Activated gamma-delta T cell treated with Interleukin-2 at 50 U/mL for 16 hours (primary cell): ENCODE measurements around the gene TSHZ2.

Source experiments
- DNase-seq: peaks from one replicate; pipeline ENCODE4 v3.0.0-alpha.2; 2020

Gene TSHZ2

GRCh38 chr20:53091789-53092188 lies 119.6 kb downstream of the TSHZ2 start:
- no peak for DNase-seq

GRCh38 chr20:53092772-53093300 lies 120.7 kb downstream of the TSHZ2 start:
- no peak for DNase-seq

GRCh38 chr20:53097371-53097770 lies 125.2 kb downstream of the TSHZ2 start:
- no peak for DNase-seq

- no peak for DNase-seq
Observed at GRCh38 chr20:53097791-53098190, 125.6 kb downstream of the TSHZ2 start.

GRCh38 chr20:53098621-53099020 lies 126.5 kb downstream of the TSHZ2 start:
- no peak for DNase-seq

GRCh38 chr20:53099856-53100255 lies 127.7 kb downstream of the TSHZ2 start:
- no peak for DNase-seq

- no peak for DNase-seq
Observed at GRCh38 chr20:53100476-53100911, 128.3 kb downstream of the TSHZ2 start.

- DNase-seq = no peak
Observed at GRCh38 chr20:53101992-53102760, 130.0 kb downstream of the TSHZ2 start.

GRCh38 chr20:53103124-53103523 lies 131.0 kb downstream of the TSHZ2 start:
- no peak for DNase-seq

GRCh38 chr20:53104884-53105283 lies 132.7 kb downstream of the TSHZ2 start:
- DNase-seq = no peak

- no peak for DNase-seq
Observed at GRCh38 chr20:53116733-53117132, 144.6 kb downstream of the TSHZ2 start.

GRCh38 chr20:53122853-53123252 lies 150.7 kb downstream of the TSHZ2 start:
- DNase-seq = no peak

- no peak for DNase-seq
Observed at GRCh38 chr20:53124075-53124551, 152.0 kb downstream of the TSHZ2 start.

- DNase-seq = no peak
Observed at GRCh38 chr20:53124803-53125202, 152.6 kb downstream of the TSHZ2 start.

GRCh38 chr20:53126185-53126584 lies 154.0 kb downstream of the TSHZ2 start:
- DNase-seq = no peak

GRCh38 chr20:53127027-53127426 lies 154.9 kb downstream of the TSHZ2 start:
- DNase-seq = no peak

GRCh38 chr20:53128004-53128403 lies 155.8 kb downstream of the TSHZ2 start:
- DNase-seq = no peak

- DNase-seq = no peak
Observed at GRCh38 chr20:53129563-53129962, 157.4 kb downstream of the TSHZ2 start.

GRCh38 chr20:53130795-53131194 lies 158.6 kb downstream of the TSHZ2 start:
- DNase-seq = no peak

GRCh38 chr20:53133125-53133524 lies 161.0 kb downstream of the TSHZ2 start:
- no peak for DNase-seq

- DNase-seq = no peak
Observed at GRCh38 chr20:53133628-53134027, 161.5 kb downstream of the TSHZ2 start.

- DNase-seq = no peak
Observed at GRCh38 chr20:53136473-53136872, 164.3 kb downstream of the TSHZ2 start.

GRCh38 chr20:53138454-53139262 lies 166.5 kb downstream of the TSHZ2 start:
- DNase-seq = no peak
